ENCODE results near the gene VWA3B.

GRCh38 chr2:98277162-98277859 lies 190.3 kb downstream of the VWA3B start:
- TF ChIP-seq POLR2A (IDR thresholded peaks at IDR 0.05) (no peak), CTCF (IDR thresholded peaks at IDR 0.05) (no peak)
